GM19452 (cell line): ENCODE data around the gene POGLUT3.
A peak's percentile ranks its signal among the peaks of the same experiment; 100 is the strongest.

ENCODE experiments used
- ATAC-seq: cut with Tn5 transposase; IDR thresholded peaks from one replicate; pipeline ENCODE4 v1.9.1; 2021; ENCODE audit not compliant: unreplicated experiment

The POGLUT3 gene

GRCh38 chr11:108501396-108501795 is 3.2 kb upstream of the POGLUT3 start:
- ATAC-seq: no peak

- no peak for ATAC-seq
Observed at GRCh38 chr11:108500721-108501120, 2.5 kb upstream of the POGLUT3 start.

- no peak for ATAC-seq
Observed at GRCh38 chr11:108500169-108500568, 2.0 kb upstream of the POGLUT3 start.

DNA sequence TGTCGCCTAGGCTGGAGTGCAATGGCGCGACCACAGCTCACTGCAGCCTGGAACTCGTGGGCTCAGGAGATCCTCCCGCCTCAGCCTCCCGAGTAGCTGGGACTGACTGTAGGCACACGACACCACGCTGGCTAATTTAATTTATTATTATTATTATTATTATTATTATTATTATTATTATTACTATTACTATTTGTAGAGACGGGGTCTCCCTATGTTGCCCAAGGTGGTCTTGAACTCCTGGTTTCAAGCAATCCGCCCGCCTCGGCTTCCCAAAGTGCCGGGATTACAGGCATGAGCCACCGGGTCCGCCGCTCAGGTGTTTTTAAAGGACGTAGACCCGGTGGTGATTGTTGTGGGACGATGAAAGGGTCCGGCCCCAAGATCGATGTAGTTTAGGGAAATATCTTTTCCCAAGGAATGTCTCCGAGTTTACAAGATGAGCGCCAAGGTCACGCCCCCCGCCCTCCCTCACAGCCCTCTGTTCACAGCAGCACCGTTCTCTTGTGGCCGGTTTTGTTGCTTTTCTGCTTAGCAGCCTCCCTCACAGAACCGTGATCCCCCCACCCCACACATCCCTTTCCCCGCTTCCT is 728 bp upstream of the POGLUT3 start:
- no peak for ATAC-seq

DNA sequence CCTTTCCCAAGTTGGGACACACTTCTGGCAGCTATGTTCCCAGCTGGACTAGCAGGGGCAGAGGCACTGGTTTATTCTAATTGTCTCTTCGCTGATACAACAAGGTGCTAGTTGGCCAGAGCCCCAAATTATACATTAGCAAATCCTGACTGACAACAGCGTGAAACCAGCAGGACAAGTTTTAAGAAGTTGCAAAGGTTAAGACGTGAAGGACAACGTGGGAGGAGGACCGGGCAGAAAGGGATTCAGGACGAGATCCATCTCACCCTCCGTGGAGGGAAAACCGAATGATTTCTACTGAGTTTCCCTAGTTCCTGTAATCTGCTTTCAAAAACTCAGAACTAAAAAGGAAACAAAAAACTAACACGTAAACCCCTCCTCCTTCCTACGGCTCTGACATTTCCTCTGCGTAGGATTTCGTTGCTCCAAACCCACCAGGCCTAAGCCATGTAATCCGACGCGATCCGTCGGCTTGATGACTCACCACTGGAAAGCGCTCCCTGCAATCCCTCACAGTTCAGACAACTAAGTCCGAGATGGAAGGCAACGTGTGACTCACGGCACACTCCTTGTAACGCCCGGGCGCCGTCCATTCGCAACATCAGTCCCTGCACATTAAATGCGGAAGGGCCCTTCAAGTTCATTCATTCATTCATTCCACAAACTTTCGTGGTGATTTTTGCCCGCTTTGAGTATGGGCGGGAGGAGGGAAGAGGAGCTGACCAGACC is 703 bp downstream of the POGLUT3 start:
- peak; percentile 52 for ATAC-seq

GRCh38 chr11:108496643-108497256 is 1.4 kb downstream of the POGLUT3 start:
- no peak for ATAC-seq

GRCh38 chr11:108495326-108495725 is 2.9 kb downstream of the POGLUT3 start:
- no peak for ATAC-seq

DNA sequence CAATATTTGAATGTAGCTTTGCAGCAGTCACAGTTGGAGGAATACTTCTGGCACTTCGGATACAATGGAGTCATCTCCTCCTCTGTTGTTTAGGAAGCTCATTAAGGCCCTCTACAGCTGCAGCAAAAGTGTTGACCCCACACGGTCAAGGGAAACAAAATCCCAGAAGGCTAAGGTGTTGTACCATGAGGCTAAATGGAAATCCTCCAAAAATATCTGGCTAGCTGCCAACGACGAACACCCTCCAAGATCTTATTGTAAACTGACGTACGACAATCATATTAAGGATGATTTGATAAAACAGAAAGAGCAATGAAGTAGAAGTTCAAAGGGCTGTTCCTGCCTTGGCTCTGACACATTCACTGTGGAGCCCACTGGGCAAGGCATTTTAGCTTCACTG is 4.0 kb downstream of the POGLUT3 start:
- ATAC-seq: no peak

DNA sequence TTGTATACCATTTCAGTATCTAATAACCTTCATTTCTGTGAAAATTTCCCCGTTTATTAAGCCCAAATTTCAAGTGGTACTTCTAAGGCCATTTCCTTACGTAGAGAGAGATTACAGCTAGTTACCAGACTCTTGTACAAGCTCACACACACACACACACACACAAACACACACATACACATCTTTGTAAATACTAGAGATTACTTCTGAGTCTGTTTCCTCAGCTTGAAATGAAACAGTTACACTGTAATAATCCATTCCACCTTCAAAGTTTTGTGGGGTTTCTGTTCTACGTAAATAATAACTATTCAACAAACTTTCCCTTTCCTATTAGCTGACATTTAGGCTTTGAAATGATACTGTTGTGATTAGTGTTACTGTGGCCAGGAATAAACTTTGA is 6.2 kb downstream of the POGLUT3 start:
- ATAC-seq: no peak

- ATAC-seq: no peak
Observed at GRCh38 chr11:108486828-108487227, 11.4 kb downstream of the POGLUT3 start.

GRCh38 chr11:108486331-108486730 is 11.9 kb downstream of the POGLUT3 start:
- no peak for ATAC-seq

- ATAC-seq: no peak
Observed at GRCh38 chr11:108483163-108483562, 15.0 kb downstream of the POGLUT3 start.

DNA sequence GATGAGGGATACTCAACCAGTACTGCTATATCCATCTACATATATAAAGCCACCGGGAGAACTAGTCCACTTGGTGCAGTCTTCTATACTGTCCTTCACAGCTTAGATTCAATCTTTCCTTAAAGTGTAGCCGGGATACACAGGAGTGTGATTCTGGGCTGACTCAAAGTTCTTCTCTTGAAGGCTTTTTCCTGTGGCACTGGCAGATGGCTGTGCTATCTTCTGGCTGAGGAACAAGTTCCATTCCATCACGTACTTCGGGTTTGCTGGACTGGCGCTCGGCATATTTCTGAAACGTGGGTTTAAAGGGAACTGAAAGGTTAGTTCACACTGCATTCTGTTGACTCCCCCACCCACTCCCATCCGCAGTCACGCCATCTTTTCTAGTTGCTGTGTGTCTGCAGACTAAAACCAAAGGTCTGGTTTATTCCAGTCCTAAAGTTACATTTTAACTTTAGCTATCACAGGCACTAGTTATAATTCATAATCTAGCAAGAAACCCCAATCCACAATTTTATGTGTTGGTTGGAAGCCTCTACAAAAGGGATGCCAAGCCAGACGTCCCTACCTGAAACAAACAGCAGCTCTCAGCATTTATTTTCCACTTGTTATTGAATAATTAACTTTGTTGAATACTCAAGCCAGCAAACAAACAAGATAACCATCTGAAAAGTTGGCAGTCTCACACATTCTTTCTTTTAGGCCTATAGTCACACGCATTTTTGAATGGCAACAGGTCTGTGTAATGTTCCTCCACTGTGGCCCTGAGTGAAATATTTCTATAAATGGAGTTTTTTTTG is 23.3 kb downstream of the POGLUT3 start:
- no peak for ATAC-seq

DNA sequence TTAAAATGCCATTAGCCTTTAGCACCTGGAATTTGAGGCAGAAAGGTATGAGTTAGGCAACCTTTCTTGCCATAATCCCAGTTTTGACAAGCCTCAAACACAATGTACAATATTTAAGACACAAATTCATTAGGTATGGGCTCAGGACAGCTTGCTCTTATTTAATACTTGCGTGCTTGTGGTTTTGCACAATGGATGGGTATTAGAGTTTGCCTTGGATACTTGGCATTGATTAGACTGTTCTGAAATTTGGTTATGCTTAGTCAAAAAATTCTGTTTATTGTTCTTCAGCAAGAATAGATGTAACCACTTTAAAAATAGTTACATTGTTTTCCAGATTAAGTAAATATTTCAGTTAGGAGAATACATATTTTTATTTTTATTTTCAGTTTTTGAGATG is 25.5 kb downstream of the POGLUT3 start:
- no peak for ATAC-seq

- no peak for ATAC-seq
Observed at GRCh38 chr11:108468478-108468864, 29.7 kb downstream of the POGLUT3 start.

GRCh38 chr11:108467091-108467823 is 30.9 kb downstream of the POGLUT3 start, which contains the start of gene C11orf65:
TSS of gene C11orf65 (minus strand) at chr11:108467529. CDS start at chr11:108461559, 5,970 bp downstream.
- peak; percentile 99 for ATAC-seq

DNA sequence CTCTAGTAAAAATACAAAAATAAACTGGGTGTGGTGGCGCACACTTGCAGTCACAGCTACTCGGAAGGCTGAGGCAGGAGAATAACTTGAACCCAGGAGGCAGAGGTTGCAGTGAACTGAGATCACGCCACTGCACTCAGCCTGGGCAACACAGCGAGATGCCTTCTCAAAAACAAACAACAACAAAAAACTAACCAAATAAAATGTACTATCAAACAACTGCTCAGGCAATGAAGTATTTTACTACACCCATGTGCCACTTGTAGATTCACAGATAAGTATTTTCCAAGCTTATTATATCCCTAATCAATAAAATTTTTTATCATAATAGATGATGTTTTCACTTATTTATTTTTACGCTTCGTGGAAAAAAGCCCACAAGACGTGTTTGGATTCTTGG is 31.8 kb downstream of the POGLUT3 start:
- ATAC-seq: no peak

- ATAC-seq: no peak
Observed at GRCh38 chr11:108453207-108453835, 44.9 kb downstream of the POGLUT3 start.
